Trophoblast cell (in vitro differentiated cells and primary cell): ENCODE measurements around the gene PTPN23. TPM values are rescaled to one million over a fixed set of nuclear protein-coding genes. Genes with fewer than 3 reads are reported as not detected.

Experiments used
- DNase-seq, 2 donors: peaks; one replicate each; pipeline ENCODE4 v3.0.0-alpha.2; 2016
- H2AFZ ChIP-seq: 2 replicates; pipeline ENCODE4 v1.6.1; 2013; ENCODE audit warnings: low read length, moderate library complexity, mild to moderate bottlenecking; ENCODE audit not compliant: insufficient read depth, poor library complexity
- H2AK5ac ChIP-seq: 2 replicates; pipeline ENCODE4 v1.6.1; 2013; ENCODE audit warnings: mild to moderate bottlenecking, low read length
- H2BK120ac ChIP-seq: 2 replicates; pipeline ENCODE4 v1.6.1; 2013; ENCODE audit warnings: low read length, mild to moderate bottlenecking, moderate library complexity; ENCODE audit not compliant: insufficient read depth, poor library complexity
- H2BK12ac ChIP-seq: 2 replicates; pipeline ENCODE4 v1.6.1; 2013; ENCODE audit warnings: mild to moderate bottlenecking, low read length, moderate library complexity
- H2BK5ac ChIP-seq: 2 replicates; pipeline ENCODE4 v1.6.1; 2013; ENCODE audit warnings: low read length, low read depth, moderate library complexity, mild to moderate bottlenecking; ENCODE audit not compliant: poor library complexity
- H3K14ac ChIP-seq: 2 replicates; pipeline ENCODE4 v1.6.1; 2013; ENCODE audit warnings: mild to moderate bottlenecking, low read length
- H3K18ac ChIP-seq: 2 replicates; pipeline ENCODE4 v1.6.1; 2013; ENCODE audit warnings: mild to moderate bottlenecking, low read length
- H3K23ac ChIP-seq: 2 replicates; pipeline ENCODE4 v1.6.1; 2013; ENCODE audit warnings: low read length
- H3K27ac ChIP-seq: 2 replicates; pipeline ENCODE4 v1.5.1; 2013; ENCODE audit warnings: low read depth, mild to moderate bottlenecking, inconsistent platforms, low read length, moderate library complexity
- H3K27me3 ChIP-seq: 2 replicates; pipeline ENCODE4 v1.6.1; 2013; ENCODE audit warnings: inconsistent platforms, mild to moderate bottlenecking, low read length, moderate library complexity; ENCODE audit not compliant: insufficient read depth
- H3K36me3 ChIP-seq, 2 experiments: 1 replicate in 1 of 2; 2 replicates in 1 of 2; pipeline ENCODE4 v1.6.1; 2013; ENCODE audit warnings: low read length in 2 of 2, mild to moderate bottlenecking in 2 of 2, moderate library complexity in 1 of 2; ENCODE audit not compliant: insufficient read depth in 2 of 2, control insufficient read depth in 1 of 2
- H3K4ac ChIP-seq: 2 replicates; pipeline ENCODE4 v1.6.1; 2013; ENCODE audit warnings: low read depth, mild to moderate bottlenecking, low read length, moderate library complexity
- H3K4me1 ChIP-seq, 2 experiments: 1 replicate in 1 of 2; 2 replicates in 1 of 2; pipeline ENCODE4 v1.6.1; 2013; ENCODE audit warnings: low read length in 2 of 2, mild to moderate bottlenecking in 2 of 2, moderate library complexity in 1 of 2; ENCODE audit not compliant: insufficient read depth in 2 of 2, control insufficient read depth in 1 of 2
- H3K4me2 ChIP-seq: 2 replicates; pipeline ENCODE4 v1.6.1; 2013; ENCODE audit warnings: inconsistent platforms, mild to moderate bottlenecking, low read length, moderate library complexity
- H3K4me3 ChIP-seq: 2 replicates; pipeline ENCODE4 v1.5.1; 2013; ENCODE audit warnings: mild to moderate bottlenecking, low read depth, low read length, inconsistent platforms
- H3K79me1 ChIP-seq: one replicate; pipeline ENCODE4 v1.6.1; 2013; ENCODE audit warnings: low read length
- H3K79me2 ChIP-seq: 2 replicates; pipeline ENCODE4 v1.6.1; 2013; ENCODE audit warnings: low read length, mild to moderate bottlenecking; ENCODE audit not compliant: control insufficient read depth, insufficient read depth, poor library complexity
- H3K9ac ChIP-seq: 2 replicates; pipeline ENCODE4 v1.6.1; 2013; ENCODE audit warnings: mild to moderate bottlenecking, low read length
- H3K9me3 ChIP-seq: 2 replicates; pipeline ENCODE4 v1.6.1; 2013; ENCODE audit warnings: low read depth, mild to moderate bottlenecking, control low read depth, inconsistent platforms, low read length; ENCODE audit not compliant: insufficient read depth
- H4K12ac ChIP-seq: 2 replicates; pipeline ENCODE4 v1.6.1; 2013; ENCODE audit warnings: low read depth, mild to moderate bottlenecking, low read length, moderate library complexity
- H4K8ac ChIP-seq: 2 replicates; pipeline ENCODE4 v1.6.1; 2013; ENCODE audit warnings: low read depth, mild to moderate bottlenecking, low read length, moderate library complexity
- H4K91ac ChIP-seq: one replicate; pipeline ENCODE4 v1.6.1; 2013; ENCODE audit warnings: low read depth, mild to moderate bottlenecking, low read length, moderate library complexity
- WGBS: extraction: QIAGEN DNeasy Blood & Tissue Kit; methylation state at CpG from one replicate; pipeline ENCODE4 v1.1.7; 2013; ENCODE audit warnings: missing lambda C conversion rate; ENCODE audit not compliant: insufficient read length, insufficient coverage; ENCODE audit errors: extremely low coverage; 5-methylcytosine and 5-hydroxymethylcytosine counted together
- polyA plus RNA-seq: library from polyadenylated mRNA; stranded (reverse); fragments of 200-250 nt; gene quantifications from 2 replicates; pipeline ENCODE4 v1.2.3, GENCODE V29; 2013

Gene PTPN23
- 26.0 and 26.5 TPM in 2 replicates for polyA plus RNA-seq

GRCh38 chr3:47380601-47381316 is at the start of gene PTPN23:
PTPN23 (plus strand) TSS chr3:47381021; CDS start chr3:47381097, 76 bp downstream.
- Histone ChIP-seq H4K91ac (peak within 1 kb of the TSS; percentile 95), H3K9ac (peak within 1 kb of the TSS; percentile 77), H3K4me2 (peak within 1 kb of the TSS; percentile 83), H3K4me3 (peak within 1 kb of the TSS; percentile 97), H4K8ac (peak within 1 kb of the TSS; percentile 95), H3K27me3 (no peaks in the 10 kb centered on the region), H3K14ac (peak within 1 kb of the TSS; percentile 97), H3K79me1 (peaks cover 10% of the 10 kb centered on the region), H3K18ac (peak within 1 kb of the TSS; percentile 95), H2BK5ac (peak within 1 kb of the TSS; percentile 88), H3K9me3 (peaks cover 2% of the 10 kb centered on the region), H3K79me2 (peaks cover 12% of the 10 kb centered on the region), H4K12ac (peak within 1 kb of the TSS; percentile 98), H3K4me1 (peaks cover 6 to 14% of the 10 kb centered on the region in 2 experiments), H2AK5ac (peak within 1 kb of the TSS; percentile 96), H3K23ac (no peak within 1 kb of the TSS), H2BK120ac (peak within 1 kb of the TSS; percentile 89), H2BK12ac (peak within 1 kb of the TSS; percentile 10), H3K27ac (peak within 1 kb of the TSS; percentile 90), H3K36me3 (peaks cover 2% of the 10 kb centered on the region in 2 experiments), H3K4ac (peak within 1 kb of the TSS; percentile 94), H2AFZ (peak within 1 kb of the TSS; percentile 95)
- whole genome bisulfite sequencing: no CpG with 5 or more reads among the region's 61 CpGs
- peak; percentile 100 for DNase-seq

GRCh38 chr3:47333907-47334306 is 46.9 kb upstream of the PTPN23 start:
- Histone ChIP-seq H3K4me3 (no peak overlapping the region), H3K9me3 (no peaks in the 10 kb centered on the region), H3K9ac (no peak overlapping the region), H3K27ac (no peak overlapping the region), H3K4ac (no peak overlapping the region), H4K12ac (no peak overlapping the region), H3K4me1 (no peaks in the 10 kb centered on the region), H2BK5ac (no peak overlapping the region), H2AK5ac (no peak overlapping the region), H4K8ac (no peak overlapping the region), H3K27me3 (no peaks in the 10 kb centered on the region), H3K79me2 (no peaks in the 10 kb centered on the region), H3K79me1 (no peaks in the 10 kb centered on the region), H3K23ac (no peak overlapping the region), H3K14ac (no peak overlapping the region), H3K18ac (no peak overlapping the region), H4K91ac (no peak overlapping the region), H2BK12ac (no peak overlapping the region), H2AFZ (no peak overlapping the region), H3K4me2 (no peak overlapping the region), H2BK120ac (no peak overlapping the region), H3K36me3 (peaks cover 37 to 51% of the 10 kb centered on the region in 2 experiments)
- no CpG with 5 or more reads among the region's 3 CpGs for WGBS
- no peak for DNase-seq

GRCh38 chr3:47337656-47338055 is 43.2 kb upstream of the PTPN23 start:
- Histone ChIP-seq H3K9ac (no peak overlapping the region), H4K12ac (no peak overlapping the region), H3K4ac (no peak overlapping the region), H2AFZ (no peak overlapping the region), H3K79me2 (no peaks in the 10 kb centered on the region), H3K9me3 (no peaks in the 10 kb centered on the region), H3K4me1 (no peaks in the 10 kb centered on the region), H3K23ac (no peak overlapping the region), H2AK5ac (no peak overlapping the region), H3K4me3 (no peak overlapping the region), H3K14ac (no peak overlapping the region), H2BK5ac (no peak overlapping the region), H3K27ac (no peak overlapping the region), H2BK12ac (no peak overlapping the region), H4K8ac (no peak overlapping the region), H3K27me3 (no peaks in the 10 kb centered on the region), H4K91ac (no peak overlapping the region), H3K4me2 (no peak overlapping the region), H3K18ac (no peak overlapping the region), H3K36me3 (peaks cover 31 to 47% of the 10 kb centered on the region in 2 experiments), H3K79me1 (no peaks in the 10 kb centered on the region), H2BK120ac (no peak overlapping the region)
- WGBS: no CpG with 5 or more reads among the region's 5 CpGs
- DNase-seq: no peak

- Histone ChIP-seq H3K14ac (no peak overlapping the region), H3K23ac (no peak overlapping the region), H3K79me1 (no peaks in the 10 kb centered on the region), H3K36me3 (peaks cover 30 to 47% of the 10 kb centered on the region in 2 experiments), H2BK12ac (no peak overlapping the region), H3K27ac (no peak overlapping the region), H3K79me2 (no peaks in the 10 kb centered on the region), H3K18ac (no peak overlapping the region), H2AFZ (no peak overlapping the region), H3K4me1 (no peaks in the 10 kb centered on the region), H3K4me3 (no peak overlapping the region), H4K8ac (no peak overlapping the region), H4K12ac (no peak overlapping the region), H2AK5ac (no peak overlapping the region), H2BK5ac (no peak overlapping the region), H3K4me2 (no peak overlapping the region), H2BK120ac (no peak overlapping the region), H3K4ac (no peak overlapping the region), H3K9me3 (no peaks in the 10 kb centered on the region), H3K27me3 (no peaks in the 10 kb centered on the region), H4K91ac (no peak overlapping the region), H3K9ac (no peak overlapping the region)
- no CpG with 5 or more reads among the region's 2 CpGs for WGBS
- no peak for DNase-seq
These were observed 40.9 kb upstream of the PTPN23 start for GRCh38 chr3:47339951-47340350.
